OCI-LY3 (cell line): ENCODE data around the gene LSMEM2.

Experiments used
- CTCF ChIP-seq: fragments of 200-600, 300-600 bp; sonication (generic); IDR thresholded peaks from 2 replicates; pipeline ENCODE4 v1.5.1; 2014; ENCODE audit warnings: antibody characterized with exemption, low read length, low read depth
- EZH2phosphoT487 ChIP-seq: fragments of 200-600 bp; shearing (Covaris generic); IDR thresholded peaks from 2 replicates; pipeline ENCODE4 v1.6.1; 2018; ENCODE audit warnings: antibody characterized with exemption, mixed run types, low read depth

- TF ChIP-seq CTCF (no peak), EZH2phosphoT487 (no peak)
Observed at GRCh38 chr3:50233176-50233575, 45.7 kb upstream of the LSMEM2 start.
